ENCODE results near the gene PLIN1. TPM values are rescaled to one million over a fixed set of nuclear protein-coding genes. Genes with fewer than 3 reads are reported as not detected.

PLIN1 gene
- total RNA-seq, 1 donor from 2014 or later, result 0.14 TPM

DNA sequence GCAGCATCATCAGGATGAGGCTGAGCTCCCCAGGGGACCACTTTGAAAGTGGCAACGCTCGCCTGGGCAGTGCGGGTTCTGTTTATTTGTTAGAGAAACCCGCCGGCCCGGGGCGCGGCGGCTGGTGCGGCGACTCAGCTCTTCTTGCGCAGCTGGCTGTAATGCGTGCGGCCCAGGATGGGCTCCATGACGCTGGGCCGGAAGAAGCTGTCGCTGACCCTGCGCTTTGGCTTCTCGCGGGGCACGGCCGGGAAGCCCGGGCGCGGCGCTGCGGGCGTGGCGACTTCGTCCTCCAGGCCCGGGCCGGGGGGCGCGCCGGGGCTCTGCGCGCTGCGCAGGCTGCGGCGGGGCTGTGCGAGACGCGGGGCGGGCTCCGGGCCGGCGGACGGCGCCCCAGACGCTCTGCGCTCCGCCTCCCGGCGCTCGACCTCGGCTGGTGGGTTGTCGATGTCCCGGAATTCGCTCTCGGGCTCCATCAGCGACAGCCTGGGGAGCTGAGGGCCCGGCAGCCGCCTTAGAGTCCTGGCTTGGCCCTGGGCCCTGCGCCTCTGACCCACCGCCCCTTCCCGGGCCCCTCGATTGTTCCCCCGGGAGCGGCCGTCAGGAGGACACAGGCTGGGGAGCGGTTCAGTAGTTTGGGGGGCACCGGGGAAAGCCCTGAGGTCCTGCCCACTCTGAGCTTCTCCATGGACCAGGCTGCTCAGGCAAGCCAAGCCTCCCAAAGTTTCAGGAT, 13.6 kb downstream of the PLIN1 start:
- Mint-ChIP-seq H3K27me3 (ENCODE audit: low read depth, unreplicated experiment) (peaks cover 9% of the 10 kb centered on the region), H3K4me3 (ENCODE audit: unreplicated experiment) (no peak overlapping the region), H3K4me1 (ENCODE audit: low read depth, unreplicated experiment) (peaks cover 6% of the 10 kb centered on the region), H3K27ac (ENCODE audit: unreplicated experiment) (no peak overlapping the region), H3K36me3 (ENCODE audit: low read depth, unreplicated experiment) (peaks cover 1% of the 10 kb centered on the region), H3K9me3 (ENCODE audit: unreplicated experiment) (peaks cover 1% of the 10 kb centered on the region)
- Histone ChIP-seq H3K4me2 (ENCODE audit: low read length) (peak overlapping the region; percentile 84), H3K27me3 (ENCODE audit: insufficient read depth, low read length) (peaks cover 3% of the 10 kb centered on the region), H3K4me3 (ENCODE audit: insufficient read depth, low read depth, low read length) (peak overlapping the region; percentile 48), H4K20me1 (ENCODE audit: insufficient read depth, low read length) (no peaks in the 10 kb centered on the region), H3K36me3 (ENCODE audit: insufficient read depth, low read length) (no peaks in the 10 kb centered on the region), H3K9me3 (ENCODE audit: insufficient read depth, low read depth, low read length) (no peaks in the 10 kb centered on the region), H3K9ac (ENCODE audit: low read length) (peak overlapping the region; percentile 59), H3K27ac (ENCODE audit: low read depth, low read length) (no peak overlapping the region), H3K79me2 (ENCODE audit: insufficient read depth, low read length) (no peaks in the 10 kb centered on the region), H2AFZ (ENCODE audit: low read depth, low read length) (peak overlapping the region; percentile 78), H3K4me1 (ENCODE audit: insufficient read depth, low read length) (peaks cover 19% of the 10 kb centered on the region)
- DNase-seq (ENCODE audit: low read depth), result peak; percentile 58
- FAIRE-seq, result no peak
- no peak for TF ChIP-seq EZH2 (IDR thresholded peaks at IDR 0.05; ENCODE audit: insufficient read depth, low read length)
- TF ChIP-seq, protein P1, sequence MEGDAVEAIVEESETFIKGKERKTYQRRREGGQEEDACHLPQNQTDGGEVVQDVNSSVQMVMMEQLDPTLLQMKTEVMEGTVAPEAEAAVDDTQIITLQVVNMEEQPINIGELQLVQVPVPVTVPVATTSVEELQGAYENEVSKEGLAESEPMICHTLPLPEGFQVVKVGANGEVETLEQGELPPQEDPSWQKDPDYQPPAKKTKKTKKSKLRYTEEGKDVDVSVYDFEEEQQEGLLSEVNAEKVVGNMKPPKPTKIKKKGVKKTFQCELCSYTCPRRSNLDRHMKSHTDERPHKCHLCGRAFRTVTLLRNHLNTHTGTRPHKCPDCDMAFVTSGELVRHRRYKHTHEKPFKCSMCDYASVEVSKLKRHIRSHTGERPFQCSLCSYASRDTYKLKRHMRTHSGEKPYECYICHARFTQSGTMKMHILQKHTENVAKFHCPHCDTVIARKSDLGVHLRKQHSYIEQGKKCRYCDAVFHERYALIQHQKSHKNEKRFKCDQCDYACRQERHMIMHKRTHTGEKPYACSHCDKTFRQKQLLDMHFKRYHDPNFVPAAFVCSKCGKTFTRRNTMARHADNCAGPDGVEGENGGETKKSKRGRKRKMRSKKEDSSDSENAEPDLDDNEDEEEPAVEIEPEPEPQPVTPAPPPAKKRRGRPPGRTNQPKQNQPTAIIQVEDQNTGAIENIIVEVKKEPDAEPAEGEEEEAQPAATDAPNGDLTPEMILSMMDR (IDR thresholded peaks at IDR 0.05; ENCODE audit: insufficient read depth, low read depth, low read length), result no peak

DNA sequence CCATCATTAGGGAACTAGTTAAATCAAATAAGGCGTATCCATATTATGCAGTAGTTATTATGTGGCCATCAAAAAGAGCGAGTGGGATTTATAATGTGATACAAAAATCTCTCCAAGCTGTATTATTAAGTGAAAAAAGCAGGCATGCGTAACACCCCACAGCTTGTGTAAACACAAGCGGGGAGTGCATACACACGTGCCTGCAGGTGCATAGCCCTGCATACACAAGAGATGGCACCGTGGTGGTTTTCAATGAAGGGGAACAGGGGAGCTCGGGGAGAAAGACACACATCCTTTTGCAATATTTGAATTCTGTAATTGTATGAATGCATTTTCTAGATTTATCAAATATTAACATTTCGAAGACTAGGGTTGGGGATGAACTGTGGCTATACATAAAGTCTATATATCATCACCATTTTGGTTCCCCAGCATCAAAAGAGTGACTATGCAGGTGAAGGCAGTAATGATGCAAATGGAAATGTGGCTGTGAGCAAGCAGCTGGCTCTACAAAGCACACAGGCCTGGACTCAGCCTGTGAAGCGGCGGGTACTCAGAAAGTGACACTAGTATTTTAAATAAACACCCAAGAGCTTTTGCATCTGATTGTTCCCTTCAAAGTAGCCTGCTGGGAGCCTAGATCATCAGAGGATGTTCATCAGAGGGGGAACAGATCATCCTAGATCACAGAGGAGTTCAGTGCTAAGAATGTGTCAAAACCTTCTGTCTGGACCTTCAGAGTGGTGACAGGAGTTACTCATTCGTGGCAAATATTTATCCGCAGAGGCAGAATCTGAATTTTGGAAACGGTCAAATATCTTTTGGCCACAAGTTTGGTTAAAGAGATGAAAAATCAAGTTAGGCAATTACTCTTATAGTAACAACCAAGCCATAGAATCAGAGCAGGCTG, 14.5 kb downstream of the PLIN1 start:
- Histone ChIP-seq H3K79me2 (ENCODE audit: insufficient read depth, low read length) (no peaks in the 10 kb centered on the region), H3K4me3 (ENCODE audit: insufficient read depth, low read depth, low read length) (peak overlapping the region; percentile 48), H3K27ac (ENCODE audit: low read depth, low read length) (no peak overlapping the region), H3K9me3 (ENCODE audit: insufficient read depth, low read depth, low read length) (no peaks in the 10 kb centered on the region), H3K4me2 (ENCODE audit: low read length) (peak overlapping the region; percentile 84), H4K20me1 (ENCODE audit: insufficient read depth, low read length) (no peaks in the 10 kb centered on the region), H3K36me3 (ENCODE audit: insufficient read depth, low read length) (no peaks in the 10 kb centered on the region), H2AFZ (ENCODE audit: low read depth, low read length) (peak overlapping the region; percentile 8), H3K27me3 (ENCODE audit: insufficient read depth, low read length) (peaks cover 3% of the 10 kb centered on the region), H3K4me1 (ENCODE audit: insufficient read depth, low read length) (peaks cover 19% of the 10 kb centered on the region), H3K9ac (ENCODE audit: low read length) (no peak overlapping the region)
- H3K4me3 Mint-ChIP-seq (ENCODE audit: unreplicated experiment), result peak overlapping the region; percentile 51
- DNase-seq (ENCODE audit: low read depth), result no peak
- no peak overlapping the region for H3K27ac Mint-ChIP-seq (ENCODE audit: unreplicated experiment)
- TF ChIP-seq, protein P1 (IDR thresholded peaks at IDR 0.05; ENCODE audit: insufficient read depth, low read depth, low read length), result no peak
- no peak for TF ChIP-seq EZH2 (IDR thresholded peaks at IDR 0.05; ENCODE audit: insufficient read depth, low read length)
- no peaks in the 10 kb centered on the region for H3K36me3 Mint-ChIP-seq (ENCODE audit: low read depth, unreplicated experiment)
- no peak for FAIRE-seq
- peaks cover 9% of the 10 kb centered on the region for H3K27me3 Mint-ChIP-seq (ENCODE audit: low read depth, unreplicated experiment)
- H3K9me3 Mint-ChIP-seq (ENCODE audit: unreplicated experiment), result no peaks in the 10 kb centered on the region
- peaks cover 6% of the 10 kb centered on the region for H3K4me1 Mint-ChIP-seq (ENCODE audit: low read depth, unreplicated experiment)
